ENCODE data around the gene IPO4. TPM values are rescaled to one million over a fixed set of nuclear protein-coding genes. Genes with fewer than 3 reads are reported as not detected.

IPO4 gene
- total and polyA plus RNA-seq, 2 of the 13 experiments (the other 11 are each of a cell fraction or from before 2014, with no cell fraction given): 39.0 to 179 TPM

GRCh38 chr14:24213866-24214662, 25.4 kb upstream of the IPO4 start (continued):
- TF ChIP-seq MAFG (CRISPR knock-in tag; IDR thresholded peaks at IDR 0.05) (no peak), ZZZ3 (CRISPR knock-in tag; IDR thresholded peaks at IDR 0.05; ENCODE audit: borderline replicate concordance) (no peak), ZNF646 (CRISPR knock-in tag; IDR thresholded peaks at IDR 0.05) (peak; percentile 56; the same call in 1 of the 2 replicates), KAT8 (CRISPR knock-in tag; IDR thresholded peaks at IDR 0.05) (no peak), REST (IDR thresholded peaks at IDR 0.05; ENCODE audit: borderline replicate concordance in 1 of 2, low read depth in 1 of 2, low read length in 2 of 2) (no peak), LBX2 (CRISPR knock-in tag; IDR thresholded peaks at IDR 0.05; ENCODE audit: borderline replicate concordance) (no peak), BRF2 (CRISPR knock-in tag; IDR thresholded peaks at IDR 0.05) (no peak), ZNF33A (CRISPR knock-in tag; IDR thresholded peaks at IDR 0.05; ENCODE audit: borderline replicate concordance) (no peak), ATRX (CRISPR knock-in tag; IDR thresholded peaks at IDR 0.05; ENCODE audit: borderline replicate concordance) (0 out of 2 replicates have a peak, but pooled peaks have one; percentile 84), PHF8 (CRISPR knock-in tag; IDR thresholded peaks at IDR 0.05) (no peak), EP300 (IDR thresholded peaks at IDR 0.05; ENCODE audit: low read depth in 2 of 2, low read length in 2 of 2) (no peak), EP300 (CRISPR knock-in tag; IDR thresholded peaks at IDR 0.05; ENCODE audit: borderline replicate concordance) (peak; percentile 38), TEF (CRISPR knock-in tag; IDR thresholded peaks at IDR 0.05) (no peak), HMG20A (CRISPR knock-in tag; IDR thresholded peaks at IDR 0.05; ENCODE audit: borderline replicate concordance) (no peak), DPF2 (CRISPR knock-in tag; IDR thresholded peaks at IDR 0.05; ENCODE audit: borderline replicate concordance, low read depth) (no peak), ZNF879 (CRISPR knock-in tag; IDR thresholded peaks at IDR 0.05) (no peak)

Data from HepG2 (cell line).